ENCODE measurements around the gene DAP.

Gene DAP

DNA sequence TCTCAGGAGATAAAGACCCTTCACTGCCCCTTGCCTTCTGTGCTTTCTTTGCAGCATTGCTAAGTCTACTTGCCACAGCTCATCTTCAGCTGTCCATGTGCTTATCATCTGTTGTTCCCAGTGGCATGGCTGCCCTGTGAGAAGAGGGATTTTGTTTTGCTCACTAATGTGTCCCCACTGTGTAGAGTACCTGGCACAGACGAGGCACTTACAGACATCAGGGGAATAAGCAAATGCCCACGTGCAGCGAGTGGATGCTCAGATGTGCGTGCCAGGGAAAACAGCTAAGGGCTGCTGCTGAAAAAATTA, 31.0 kb downstream of the DAP start:
- DNase-seq (ENCODE audit: low read depth): no peak
- H3K4me3 ChIP-seq (replicated peaks; ENCODE audit: low read depth, low read length): no peak overlapping the region
- TF ChIP-seq, protein P1, sequence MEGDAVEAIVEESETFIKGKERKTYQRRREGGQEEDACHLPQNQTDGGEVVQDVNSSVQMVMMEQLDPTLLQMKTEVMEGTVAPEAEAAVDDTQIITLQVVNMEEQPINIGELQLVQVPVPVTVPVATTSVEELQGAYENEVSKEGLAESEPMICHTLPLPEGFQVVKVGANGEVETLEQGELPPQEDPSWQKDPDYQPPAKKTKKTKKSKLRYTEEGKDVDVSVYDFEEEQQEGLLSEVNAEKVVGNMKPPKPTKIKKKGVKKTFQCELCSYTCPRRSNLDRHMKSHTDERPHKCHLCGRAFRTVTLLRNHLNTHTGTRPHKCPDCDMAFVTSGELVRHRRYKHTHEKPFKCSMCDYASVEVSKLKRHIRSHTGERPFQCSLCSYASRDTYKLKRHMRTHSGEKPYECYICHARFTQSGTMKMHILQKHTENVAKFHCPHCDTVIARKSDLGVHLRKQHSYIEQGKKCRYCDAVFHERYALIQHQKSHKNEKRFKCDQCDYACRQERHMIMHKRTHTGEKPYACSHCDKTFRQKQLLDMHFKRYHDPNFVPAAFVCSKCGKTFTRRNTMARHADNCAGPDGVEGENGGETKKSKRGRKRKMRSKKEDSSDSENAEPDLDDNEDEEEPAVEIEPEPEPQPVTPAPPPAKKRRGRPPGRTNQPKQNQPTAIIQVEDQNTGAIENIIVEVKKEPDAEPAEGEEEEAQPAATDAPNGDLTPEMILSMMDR (IDR thresholded peaks at IDR 0.05; ENCODE audit: low read length, missing control alignments): no peak

DNA sequence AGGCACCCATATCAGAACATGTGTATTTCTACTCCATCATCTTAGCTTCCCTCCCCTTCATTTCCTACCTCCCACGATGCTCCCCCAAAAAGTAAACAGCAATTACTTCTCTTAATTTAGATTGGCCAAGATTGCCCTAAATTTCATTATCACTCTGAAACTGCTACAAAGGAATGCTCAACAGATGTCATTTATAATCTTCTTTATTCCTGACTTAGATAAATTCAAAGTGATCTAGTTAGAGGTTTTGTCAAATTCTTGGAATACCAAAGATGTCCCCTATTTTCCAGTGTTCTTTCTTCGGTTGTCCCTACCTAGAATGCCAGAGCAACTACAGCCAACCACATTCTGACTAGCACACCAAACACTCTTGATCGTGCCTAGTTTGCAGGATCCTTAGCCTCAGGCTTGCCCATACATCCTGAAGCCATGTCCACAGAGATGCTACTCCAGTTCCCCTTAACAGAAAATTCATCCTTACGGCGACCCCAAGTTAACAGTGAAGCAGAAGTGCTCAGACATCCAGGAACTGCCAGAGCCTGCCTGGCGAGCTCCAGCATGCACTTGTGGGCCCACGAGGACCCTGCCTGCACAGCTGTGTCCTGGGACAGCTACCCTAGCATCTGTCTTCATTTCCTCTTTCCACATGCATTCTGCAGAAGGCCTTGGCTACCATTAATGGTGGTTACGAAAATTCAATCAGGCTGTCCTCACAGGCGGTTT, 31.6 kb downstream of the DAP start:
- no peak overlapping the region for H3K4me3 ChIP-seq (replicated peaks; ENCODE audit: low read depth, low read length)
- no peak for DNase-seq (ENCODE audit: low read depth)
- TF ChIP-seq, protein P1 (IDR thresholded peaks at IDR 0.05; ENCODE audit: low read length, missing control alignments): no peak

DNA sequence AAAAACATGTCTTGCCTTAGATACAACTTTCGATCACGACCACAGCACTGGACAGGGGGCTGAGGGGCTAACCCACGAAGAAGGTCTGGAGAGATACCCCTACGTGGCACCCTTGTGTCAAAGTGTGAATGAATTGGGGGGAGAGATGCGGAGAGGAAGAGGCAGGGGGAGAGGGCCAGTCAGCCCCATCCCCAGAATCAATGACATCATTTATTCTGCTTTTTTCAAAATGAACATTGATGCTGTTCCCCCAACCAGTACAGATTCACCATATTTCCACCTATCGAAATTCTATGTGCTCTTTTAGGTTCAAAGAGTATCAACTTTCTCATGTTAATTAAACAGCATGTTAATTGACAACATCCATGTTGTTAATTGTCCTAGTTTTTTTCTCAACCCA, 32.4 kb downstream of the DAP start:
- no peak for DNase-seq (ENCODE audit: low read depth)
- TF ChIP-seq, protein P1 (IDR thresholded peaks at IDR 0.05; ENCODE audit: low read length, missing control alignments): no peak
- H3K4me3 ChIP-seq (replicated peaks; ENCODE audit: low read depth, low read length): no peak overlapping the region

DNA sequence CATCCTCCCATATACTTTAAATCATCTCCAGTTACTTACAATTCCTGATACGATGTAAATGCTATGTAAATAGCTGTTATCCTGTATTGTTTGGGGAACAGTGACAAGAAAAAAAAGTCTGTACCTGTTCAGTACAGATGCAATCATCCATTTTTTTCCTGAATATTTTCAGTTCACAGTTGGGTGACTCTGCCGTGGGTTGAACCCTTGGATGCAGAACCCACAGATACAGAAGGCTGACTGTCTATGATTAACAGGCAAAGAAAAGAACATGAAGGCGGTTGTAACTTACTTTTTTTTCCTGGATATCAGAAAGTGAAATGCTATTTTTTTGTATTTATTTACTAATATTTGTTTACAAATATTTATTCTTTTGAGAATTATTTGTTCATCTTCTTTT, 33.2 kb downstream of the DAP start:
- no peak overlapping the region for H3K4me3 ChIP-seq (replicated peaks; ENCODE audit: low read depth, low read length)
- TF ChIP-seq, protein P1 (IDR thresholded peaks at IDR 0.05; ENCODE audit: low read length, missing control alignments): no peak
- DNase-seq (ENCODE audit: low read depth): no peak

DNA sequence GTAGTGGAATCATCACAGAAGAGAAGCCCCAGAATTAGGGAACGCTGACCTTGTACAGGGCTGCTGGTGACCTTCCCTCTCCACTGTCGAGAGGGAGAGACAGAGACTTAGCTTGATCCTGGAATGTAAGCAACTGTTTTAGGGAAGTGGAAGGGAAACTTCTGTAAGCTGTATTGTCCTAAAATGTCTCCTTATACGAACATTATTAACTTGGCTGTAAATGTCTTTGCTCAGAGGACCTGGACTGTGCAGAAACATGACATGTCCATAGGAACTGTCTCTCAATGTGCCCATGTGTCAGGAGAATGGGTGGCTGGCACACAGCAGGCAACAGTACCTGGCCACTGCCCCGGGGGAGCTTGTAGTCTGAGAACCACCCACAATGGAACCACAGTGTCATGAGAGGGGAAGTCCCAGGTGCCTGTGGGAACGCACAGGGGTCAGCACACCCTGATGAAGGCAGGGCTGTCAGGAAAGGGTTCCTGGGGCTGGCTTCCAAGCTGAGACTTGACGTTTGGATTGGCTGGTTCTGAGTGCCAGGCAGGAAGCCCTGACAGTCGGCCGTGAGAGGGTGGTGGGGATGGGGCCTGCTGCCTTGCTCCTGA, 34.0 kb downstream of the DAP start:
- no peak overlapping the region for H3K4me3 ChIP-seq (replicated peaks; ENCODE audit: low read depth, low read length)
- TF ChIP-seq, protein P1 (IDR thresholded peaks at IDR 0.05; ENCODE audit: low read length, missing control alignments): no peak

DNA sequence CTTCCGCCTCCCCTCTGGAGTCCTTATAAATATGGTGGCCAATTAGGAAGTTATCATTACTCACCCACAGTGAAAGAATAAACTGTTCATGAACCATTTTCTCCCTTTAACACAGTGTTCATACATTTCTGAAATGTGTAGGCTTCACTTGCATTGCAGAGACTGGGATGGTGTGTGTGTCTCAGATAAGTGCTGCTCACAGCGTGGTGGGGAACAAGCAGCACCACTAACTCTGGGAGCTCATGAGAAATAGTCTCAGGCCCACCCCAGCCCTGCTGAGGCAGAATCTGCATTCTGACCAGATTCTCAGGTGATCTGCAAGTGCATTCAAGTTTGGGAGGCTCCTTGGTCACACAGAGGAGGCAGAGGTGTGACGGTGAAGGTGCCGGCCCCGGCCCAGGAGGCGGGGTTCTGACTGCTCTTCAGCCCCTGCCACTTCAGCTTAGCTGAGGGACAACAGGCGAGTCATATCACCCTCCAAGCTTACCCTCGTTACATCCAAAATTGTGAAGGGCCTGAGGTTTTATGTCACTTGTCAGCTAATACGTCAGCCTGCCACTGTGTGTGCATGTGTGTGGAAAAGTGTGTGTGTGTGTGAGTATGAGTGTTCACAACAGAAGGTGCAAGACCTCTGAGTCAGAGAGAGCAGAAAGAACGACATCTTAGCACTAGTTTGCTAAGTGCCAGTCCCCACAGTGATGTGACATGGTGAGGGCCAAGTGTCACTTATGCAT, 34.7 kb downstream of the DAP start:
- H3K4me3 ChIP-seq (replicated peaks; ENCODE audit: low read depth, low read length): no peak overlapping the region
- no peak for DNase-seq (ENCODE audit: low read depth)
- TF ChIP-seq, protein P1 (IDR thresholded peaks at IDR 0.05; ENCODE audit: low read length, missing control alignments): no peak

More for the DNA sequence above, 34.0 kb downstream of the DAP start:
- DNase-seq (ENCODE audit: low read depth): no peak
